Upper lobe of right lung (tissue), 1 donor: ENCODE results near the gene MYO5A. TPM values are rescaled to one million over a fixed set of nuclear protein-coding genes. Genes with fewer than 3 reads are reported as not detected.
"Not testable (repeated sequence)": the region's sequence is repeated elsewhere in the genome, so short reads cannot be mapped to it uniquely, and the experiment has no call there.

Experiments used
- ATAC-seq: fragments of 200-7000 bp; cut with Tn5 transposase; one replicate; pipeline ENCODE4 v1.9.1; 2020; ENCODE audit warnings: mild to moderate bottlenecking, moderate library complexity
- DNase-seq: peaks from one replicate; pipeline ENCODE4 v3.0.0-alpha.2; 2020
- H3K27ac ChIP-seq: fragments of 200-600 bp; one replicate; pipeline ENCODE4 v1.8.0; 2022
- H3K27me3 ChIP-seq: fragments of 200-600 bp; one replicate; pipeline ENCODE4 v1.8.0; 2022; ENCODE audit warnings: mild to moderate bottlenecking
- H3K36me3 ChIP-seq: fragments of 200-600 bp; one replicate; pipeline ENCODE4 v1.8.0; 2022
- H3K4me1 ChIP-seq: fragments of 200-600 bp; one replicate; pipeline ENCODE4 v1.8.0; 2022
- H3K4me3 ChIP-seq: fragments of 200-600 bp; one replicate; pipeline ENCODE4 v1.8.0; 2022; ENCODE audit warnings: mild to moderate bottlenecking
- H3K9me3 ChIP-seq: fragments of 200-600 bp; one replicate; pipeline ENCODE4 v1.8.0; 2022
- intact Hi-C: fragments of 100-400 bp; cut with DNase I; formaldehyde crosslinking; loops from one replicate; pipeline ENCODE4 v1.11.0; 2022
- long read RNA-seq: library from polyadenylated mRNA; unstranded; transcript quantifications from one replicate; pipeline ENCODE4 v2.0.0, GENCODE V29; 2021
- total RNA-seq: library from RNA; stranded (reverse); fragmentation: NEBNext Ultra II Directional; extraction: Animal tissue kit (Norgen Biotek cat#: 25700); gene quantifications from one replicate; pipeline ENCODE4 v1.2.1, GENCODE V29; 2021
- TF ChIP-seq, protein P1 (sequence below): fragments of 200-600 bp; IDR thresholded peaks from one replicate; pipeline ENCODE4 v1.8.0; 2022; ENCODE audit warnings: antibody characterized with exemption
- donor health status: DM: no; HTN: yes; CAD: no; lungs with severe emphysema.

The MYO5A gene
- total RNA-seq: 26.0 TPM
- long read RNA-seq, partial matches to known transcripts: 5 of 15 reads
- long read RNA-seq, other reads (novel, unspliced or antisense): 10 of 15 reads

DNA sequence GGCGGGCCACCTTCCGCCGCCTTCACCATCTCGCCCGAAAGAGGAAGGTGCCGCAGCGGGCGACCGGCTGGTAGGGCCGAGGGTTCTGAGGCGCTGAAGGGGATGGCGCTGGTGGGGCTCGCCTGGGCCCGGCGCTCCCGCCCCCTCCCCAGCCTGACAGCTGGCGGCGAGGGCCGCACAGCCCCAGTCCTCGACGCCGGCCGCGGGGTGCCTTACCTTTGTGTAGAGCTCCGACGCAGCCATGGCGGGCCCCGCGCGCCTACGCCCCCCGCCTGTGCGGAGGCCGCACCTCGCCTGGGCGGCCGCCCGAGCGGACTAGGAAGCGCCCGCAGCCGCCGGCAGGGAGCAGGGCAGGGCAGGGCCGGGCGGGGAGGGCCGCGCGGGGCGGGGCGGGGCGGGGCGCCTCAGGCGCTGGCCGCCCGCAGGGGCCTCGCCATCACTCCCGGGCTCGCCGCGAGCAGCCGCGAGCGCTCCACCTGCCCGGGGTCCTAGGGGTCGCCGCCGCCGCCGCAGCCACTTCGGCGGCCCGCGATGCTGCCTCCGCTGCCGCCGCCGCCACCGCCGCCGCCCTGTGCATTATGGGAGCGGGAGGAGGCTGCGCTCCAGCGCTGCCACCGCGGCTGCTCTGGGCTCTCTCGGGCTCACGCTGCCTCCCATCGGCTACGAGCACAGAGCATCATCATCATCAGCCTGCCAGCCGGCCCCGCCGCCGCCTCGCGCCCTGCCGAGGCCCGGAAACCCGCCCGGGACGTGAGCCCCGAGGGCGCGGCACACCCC lies at the start of gene MYO5A:
Gene MYO5A (minus strand): TSS at position 317 of the 777 bp plus-strand sequence. CDS start 74 bp downstream, at position 243.
- Histone ChIP-seq H3K4me1 (peaks cover 16% of the 10 kb centered on the region), H3K27ac (peak within 1 kb of the TSS; percentile 82), H3K9me3 (no peaks in the 10 kb centered on the region), H3K27me3 (peaks cover 6% of the 10 kb centered on the region), H3K36me3 (no peaks in the 10 kb centered on the region), H3K4me3 (peak within 1 kb of the TSS; percentile 68)
- peak; percentile 88 for DNase-seq
- ATAC-seq: peak; percentile 94
- intact Hi-C loops: no loop called here
- TF ChIP-seq, protein P1, sequence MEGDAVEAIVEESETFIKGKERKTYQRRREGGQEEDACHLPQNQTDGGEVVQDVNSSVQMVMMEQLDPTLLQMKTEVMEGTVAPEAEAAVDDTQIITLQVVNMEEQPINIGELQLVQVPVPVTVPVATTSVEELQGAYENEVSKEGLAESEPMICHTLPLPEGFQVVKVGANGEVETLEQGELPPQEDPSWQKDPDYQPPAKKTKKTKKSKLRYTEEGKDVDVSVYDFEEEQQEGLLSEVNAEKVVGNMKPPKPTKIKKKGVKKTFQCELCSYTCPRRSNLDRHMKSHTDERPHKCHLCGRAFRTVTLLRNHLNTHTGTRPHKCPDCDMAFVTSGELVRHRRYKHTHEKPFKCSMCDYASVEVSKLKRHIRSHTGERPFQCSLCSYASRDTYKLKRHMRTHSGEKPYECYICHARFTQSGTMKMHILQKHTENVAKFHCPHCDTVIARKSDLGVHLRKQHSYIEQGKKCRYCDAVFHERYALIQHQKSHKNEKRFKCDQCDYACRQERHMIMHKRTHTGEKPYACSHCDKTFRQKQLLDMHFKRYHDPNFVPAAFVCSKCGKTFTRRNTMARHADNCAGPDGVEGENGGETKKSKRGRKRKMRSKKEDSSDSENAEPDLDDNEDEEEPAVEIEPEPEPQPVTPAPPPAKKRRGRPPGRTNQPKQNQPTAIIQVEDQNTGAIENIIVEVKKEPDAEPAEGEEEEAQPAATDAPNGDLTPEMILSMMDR: no peak

DNA sequence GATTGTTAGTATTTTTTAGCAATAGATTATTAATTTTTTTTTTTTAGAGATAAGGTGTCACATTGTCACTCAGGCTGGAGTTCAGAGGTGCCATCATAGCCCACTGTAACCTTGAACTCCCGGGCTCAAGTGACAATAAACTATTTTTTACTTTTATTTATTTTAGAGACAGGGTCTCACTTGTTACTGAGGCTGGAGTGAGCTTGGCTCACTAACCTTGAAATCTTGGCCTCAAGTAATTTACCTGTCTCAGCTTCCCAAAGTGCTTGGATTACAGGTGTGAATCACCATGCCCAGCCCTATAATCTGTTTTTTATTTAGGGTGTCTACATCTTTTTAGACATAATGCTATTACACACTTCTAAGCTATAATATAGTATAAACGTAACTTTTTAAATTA lies 48.0 kb upstream of the MYO5A start:
- Histone ChIP-seq H3K36me3 (peaks cover 5% of the 10 kb centered on the region), H3K27me3 (no peaks in the 10 kb centered on the region), H3K27ac (no peak overlapping the region), H3K4me1 (no peaks in the 10 kb centered on the region), H3K4me3 (no peak overlapping the region), H3K9me3 (no peaks in the 10 kb centered on the region)
- no peak for DNase-seq
- TF ChIP-seq, protein P1: no peak
- intact Hi-C loops: no loop called here
- no peak for ATAC-seq

DNA sequence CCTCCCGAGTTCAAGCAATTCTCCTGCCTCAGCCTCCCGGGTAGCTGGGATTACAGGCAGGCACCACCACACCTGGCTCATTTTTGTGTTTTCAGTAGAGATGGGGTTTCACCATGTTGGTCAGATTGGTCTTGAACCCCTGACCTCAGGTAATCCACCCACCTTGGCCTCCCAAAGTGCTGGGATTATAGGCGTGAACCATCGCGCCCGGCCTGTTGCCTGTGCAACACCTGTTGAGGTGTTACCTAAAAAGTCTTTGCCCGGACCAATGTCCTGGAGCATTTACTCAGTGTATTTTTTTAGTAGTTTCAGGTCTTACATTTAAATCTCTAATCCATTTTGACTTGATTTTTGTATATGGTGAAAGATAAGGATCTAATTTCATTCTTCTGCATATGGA lies 46.9 kb upstream of the MYO5A start:
- intact Hi-C loops, H3K27me3 ChIP-seq, H3K27ac ChIP-seq, H3K4me1 ChIP-seq, H3K36me3 ChIP-seq, H3K4me3 ChIP-seq, H3K9me3 ChIP-seq, DNase-seq, ATAC-seq: not testable (repeated sequence)

DNA sequence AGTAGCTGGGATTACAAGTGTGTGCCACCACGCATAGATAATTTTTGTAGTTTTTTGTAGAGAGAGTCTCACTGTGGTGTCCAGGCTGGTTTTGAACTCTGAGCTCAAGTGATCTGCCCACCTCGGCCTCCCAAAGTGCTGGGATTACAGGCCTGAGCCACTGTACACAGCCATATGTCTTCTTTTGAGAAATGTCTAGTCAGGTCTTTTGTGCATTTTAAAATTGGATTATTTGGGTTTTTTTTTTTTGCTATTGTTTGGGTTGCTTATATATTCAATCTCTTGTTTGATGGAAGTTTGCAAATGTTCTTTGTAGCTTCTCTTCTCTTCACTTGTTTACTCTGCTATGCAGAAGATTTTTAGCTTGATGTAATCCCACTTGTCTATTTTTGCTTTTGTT lies 46.4 kb upstream of the MYO5A start:
- Histone ChIP-seq H3K4me3 (no peak overlapping the region), H3K27me3 (no peaks in the 10 kb centered on the region), H3K27ac (no peak overlapping the region), H3K36me3 (no peaks in the 10 kb centered on the region), H3K4me1 (no peaks in the 10 kb centered on the region), H3K9me3 (no peaks in the 10 kb centered on the region)
- intact Hi-C loops: no loop called here
- DNase-seq (no peak), ATAC-seq (no peak)
- TF ChIP-seq, protein P1: no peak

DNA sequence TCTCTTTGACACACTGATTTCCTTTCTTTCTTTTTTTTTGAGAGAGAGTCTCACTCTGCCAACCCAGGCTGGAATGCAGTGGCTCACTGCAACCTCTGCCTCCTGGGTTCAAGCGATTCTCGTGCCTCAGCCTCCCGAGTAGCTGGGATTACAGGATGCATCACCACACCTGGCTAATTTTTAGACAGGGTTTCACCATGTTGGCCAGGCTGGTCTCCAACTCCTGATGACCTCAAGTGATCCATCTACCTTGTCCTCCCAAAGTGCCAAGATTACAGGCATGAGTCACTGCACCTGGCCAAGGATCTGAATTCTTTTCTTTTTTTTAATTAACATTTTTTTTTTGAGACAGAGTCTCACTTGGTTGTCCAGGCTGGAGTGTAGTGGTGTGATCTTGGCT lies 45.9 kb upstream of the MYO5A start:
- intact Hi-C loops, ATAC-seq, H3K36me3 ChIP-seq, DNase-seq, H3K27ac ChIP-seq, H3K27me3 ChIP-seq, H3K9me3 ChIP-seq, H3K4me1 ChIP-seq, H3K4me3 ChIP-seq: not testable (repeated sequence)

DNA sequence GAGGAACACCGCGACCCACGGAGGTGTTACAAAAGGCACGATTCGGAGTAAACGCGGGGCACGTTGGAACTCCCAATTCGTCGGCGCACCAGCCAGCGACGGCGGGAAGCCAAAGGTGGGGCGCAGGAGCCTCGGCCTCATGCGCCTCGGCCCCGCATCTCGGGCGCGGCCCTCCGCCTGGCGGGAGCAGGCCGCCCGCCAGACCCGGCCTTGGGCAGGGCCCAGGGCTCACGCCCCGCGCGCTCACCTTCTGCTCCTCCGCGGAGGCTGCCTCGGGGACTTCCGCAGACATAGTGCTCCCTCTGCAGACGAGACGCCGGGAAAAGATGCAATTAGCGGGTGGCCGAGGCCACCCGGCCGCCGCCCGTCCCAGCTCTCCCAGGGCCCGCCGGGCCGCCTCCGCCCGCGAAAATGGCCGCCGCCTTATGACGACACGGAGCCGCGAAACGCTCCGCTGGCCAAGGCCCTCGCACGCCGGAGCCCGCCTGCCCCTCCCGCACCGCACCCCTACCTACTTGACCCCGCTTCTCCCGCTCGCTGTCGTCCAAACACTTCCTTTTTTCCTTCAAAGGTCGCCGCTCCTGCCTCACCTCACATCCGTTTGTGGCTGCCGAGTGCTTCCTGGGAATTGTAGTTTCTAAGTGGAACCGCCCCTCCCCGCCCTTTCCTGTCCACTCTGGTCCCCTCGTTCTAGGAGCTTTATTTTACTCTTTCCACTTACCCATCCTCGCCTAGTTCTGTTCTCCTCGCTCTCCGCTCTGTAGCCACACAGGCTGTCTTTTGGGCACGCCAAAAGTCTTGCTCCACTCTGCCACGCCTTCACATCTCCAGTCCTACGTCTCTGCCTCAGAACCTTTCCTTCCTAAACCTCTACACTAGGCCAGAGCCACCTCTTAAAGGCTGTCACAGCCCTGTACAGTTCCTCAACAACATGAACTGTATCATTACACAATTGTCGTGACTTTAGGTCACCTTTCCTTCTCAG lies 40.2 kb upstream of the MYO5A start, which contains the start of gene ARPP19:
Gene ARPP19 (minus strand): TSS at position 430 of the 985 bp plus-strand sequence. CDS start 138 bp downstream, at position 292.
- H3K36me3 ChIP-seq: no peaks in the 10 kb centered on the region
- peak; percentile 96 for DNase-seq
- peak within 1 kb of the TSS; percentile 93 for H3K27ac ChIP-seq
- ATAC-seq: peak; percentile 96
- no peaks in the 10 kb centered on the region for H3K27me3 ChIP-seq
- peak within 1 kb of the TSS; percentile 89 for H3K4me3 ChIP-seq
- TF ChIP-seq, protein P1: no peak
- no peaks in the 10 kb centered on the region for H3K9me3 ChIP-seq
- intact Hi-C loops: no loop called here
- H3K4me1 ChIP-seq: peaks cover 30% of the 10 kb centered on the region
